ENCODE measurements around the gene SEL1L. TPM values are rescaled to one million over a fixed set of nuclear protein-coding genes. Genes with fewer than 3 reads are reported as not detected.

SEL1L gene
- total RNA-seq, 1 experiment from 2014 or later, result 41.4 TPM

- CTCF ChIA-PET, result no interaction called here
- DNase-seq (ENCODE audit: low read depth, low spot score), result no peak
- Histone ChIP-seq H3K4me1 (ENCODE audit: control insufficient read depth in 1 of 2, insufficient read depth in 2 of 2, low read length in 2 of 2) (peaks cover 9 to 16% of the 10 kb centered on the region in 2 experiments; a peak in 3 of 4 replicates), H3K4me3 (replicated peaks in 1 of 2; ENCODE audit: low read depth in 1 of 2, low read length in 2 of 2) (no peak overlapping the region), H3K36me3 (ENCODE audit: control insufficient read depth in 1 of 2, insufficient read depth in 2 of 2, low read length in 2 of 2) (no peaks in the 10 kb centered on the region), H3K27me3 (ENCODE audit: insufficient read depth, low read length) (peaks cover 28% of the 10 kb centered on the region), H3K4me2 (ENCODE audit: low read length) (no peak overlapping the region), H2AFZ (ENCODE audit: low read depth, low read length, poor library complexity, severe bottlenecking) (no peak overlapping the region), H3K27ac (ENCODE audit: low read depth, low read length) (no peak overlapping the region), H3K79me2 (ENCODE audit: insufficient read depth, low read length) (no peaks in the 10 kb centered on the region), H4K20me1 (ENCODE audit: insufficient read depth) (no peaks in the 10 kb centered on the region), H3K9me3 (ENCODE audit: control insufficient read depth in 1 of 2, insufficient read depth in 1 of 2, low read depth in 1 of 2, low read length in 2 of 2) (no peaks in the 10 kb centered on the region), H3K9ac (ENCODE audit: low read length) (no peak overlapping the region), H3K9me2 (ENCODE audit: insufficient read depth) (no peaks in the 10 kb centered on the region)
- POLR2A ChIA-PET, result no interaction called here
- intact Hi-C loops (cut with micrococcal nuclease), result no loop called here
- peak; percentile 35 for TF ChIP-seq REST (IDR thresholded peaks at IDR 0.05; ENCODE audit: low read depth)
- TF ChIP-seq JUND (IDR thresholded peaks at IDR 0.05), result no peak
- no TSS peak for BruUV-seq (replicated peaks)
- ATAC-seq, result no peak
- RAD21 ChIA-PET (ENCODE audit: low non-redundant PET in 1 of 2, low total read pairs in 2 of 2, uncharacterized antibody in 2 of 2, unreplicated experiment in 2 of 2), result no interaction called here
Measured at GRCh38 chr14:81433378-81433777, 100.3 kb downstream of the SEL1L start.

- DNase-seq (ENCODE audit: low read depth, low spot score), result no peak
- no peak for ATAC-seq
- BruUV-seq (replicated peaks), result no TSS peak
- ChIA-PET POLR2A (no interaction called here), CTCF (no interaction called here), RAD21 (ENCODE audit: low non-redundant PET in 1 of 2, low total read pairs in 2 of 2, uncharacterized antibody in 2 of 2, unreplicated experiment in 2 of 2) (no interaction called here)
- H3K27ac ChIP-seq (ENCODE audit: low read depth, low read length), result no peak overlapping the region
- no peaks in the 10 kb centered on the region for H3K9me2 ChIP-seq (ENCODE audit: insufficient read depth)
- no peak overlapping the region for H2AFZ ChIP-seq (ENCODE audit: low read depth, low read length, poor library complexity, severe bottlenecking)
- no peaks in the 10 kb centered on the region for H3K36me3 ChIP-seq (ENCODE audit: control insufficient read depth in 1 of 2, insufficient read depth in 2 of 2, low read length in 2 of 2)
- no peak overlapping the region for H3K4me3 ChIP-seq (replicated peaks in 1 of 2; ENCODE audit: low read depth in 1 of 2, low read length in 2 of 2)
- H3K4me1 ChIP-seq (ENCODE audit: control insufficient read depth in 1 of 2, insufficient read depth in 2 of 2, low read length in 2 of 2), result peaks cover 9 to 16% of the 10 kb centered on the region in 2 experiments; a peak in 3 of 4 replicates
- H3K79me2 ChIP-seq (ENCODE audit: insufficient read depth, low read length), result no peaks in the 10 kb centered on the region
- intact Hi-C loops (cut with micrococcal nuclease), result no loop called here
- no peaks in the 10 kb centered on the region for H3K9me3 ChIP-seq (ENCODE audit: control insufficient read depth in 1 of 2, insufficient read depth in 1 of 2, low read depth in 1 of 2, low read length in 2 of 2)
- peaks cover 24% of the 10 kb centered on the region for H3K27me3 ChIP-seq (ENCODE audit: insufficient read depth, low read length)
- H3K4me2 ChIP-seq (ENCODE audit: low read length), result no peak overlapping the region
- no peaks in the 10 kb centered on the region for H4K20me1 ChIP-seq (ENCODE audit: insufficient read depth)
- H3K9ac ChIP-seq (ENCODE audit: low read length), result no peak overlapping the region
- no peak for TF ChIP-seq EGR1 (IDR thresholded peaks at IDR 0.05; ENCODE audit: low read depth)
- no peak for TF ChIP-seq FOSL1 (IDR thresholded peaks at IDR 0.05; ENCODE audit: low read depth)
- no peak for TF ChIP-seq EZH2 (IDR thresholded peaks at IDR 0.05)
- no peak for TF ChIP-seq REST (IDR thresholded peaks at IDR 0.05; ENCODE audit: low read depth)
- TF ChIP-seq ZBTB33 (IDR thresholded peaks at IDR 0.05; ENCODE audit: extremely low read depth, insufficient replicate concordance, low read length), result no peak
- no peak for TF ChIP-seq ATF3 (IDR thresholded peaks at IDR 0.05)
- no peak for TF ChIP-seq POLR2AphosphoS5 (IDR thresholded peaks at IDR 0.05; ENCODE audit: low read depth, low read length)
- no peak for TF ChIP-seq ZNF274 (IDR thresholded peaks at IDR 0.05; ENCODE audit: low read depth, low read length)
- no peak for TF ChIP-seq POLR2A (IDR thresholded peaks at IDR 0.05; ENCODE audit: borderline replicate concordance, extremely low read depth, insufficient read depth, insufficient read length)
- no peak for TF ChIP-seq SRF (IDR thresholded peaks at IDR 0.05; ENCODE audit: low read depth)
Measured at GRCh38 chr14:81432219-81432661, 101.4 kb downstream of the SEL1L start.
